GM21528 (cell line): Measurements from ENCODE around the gene SHROOM2.

Experiments
- ATAC-seq: cut with Tn5 transposase; IDR thresholded peaks from one replicate; pipeline ENCODE4 v1.9.1; 2021; ENCODE audit warnings: mild to moderate bottlenecking, moderate library complexity; ENCODE audit not compliant: unreplicated experiment, low FRiP score

The SHROOM2 gene

GRCh38 chrX:9862525-9862924, 76.3 kb downstream of the SHROOM2 start:
- no peak for ATAC-seq

GRCh38 chrX:9862953-9863352, 76.7 kb downstream of the SHROOM2 start:
- ATAC-seq: no peak

- no peak for ATAC-seq
These were observed 77.8 kb downstream of the SHROOM2 start for GRCh38 chrX:9864011-9864410.

- ATAC-seq: no peak
These were observed 79.7 kb downstream of the SHROOM2 start for GRCh38 chrX:9865804-9866472.

- ATAC-seq: no peak
These were observed 80.4 kb downstream of the SHROOM2 start for GRCh38 chrX:9866633-9867032.

GRCh38 chrX:9867226-9867625, 81.0 kb downstream of the SHROOM2 start:
- ATAC-seq: no peak

- no peak for ATAC-seq
These were observed 81.5 kb downstream of the SHROOM2 start for GRCh38 chrX:9867753-9868152.

GRCh38 chrX:9871701-9872268, 85.6 kb downstream of the SHROOM2 start:
- no peak for ATAC-seq

GRCh38 chrX:9873360-9873759, 87.1 kb downstream of the SHROOM2 start:
- ATAC-seq: no peak

- ATAC-seq: no peak
These were observed 87.7 kb downstream of the SHROOM2 start for GRCh38 chrX:9873952-9874351.

GRCh38 chrX:9874483-9874882, 88.3 kb downstream of the SHROOM2 start:
- ATAC-seq: no peak

- no peak for ATAC-seq
These were observed 89.6 kb downstream of the SHROOM2 start for GRCh38 chrX:9875801-9876200.

- no peak for ATAC-seq
These were observed 90.0 kb downstream of the SHROOM2 start for GRCh38 chrX:9876201-9876600.

- ATAC-seq: no peak
These were observed 92.1 kb downstream of the SHROOM2 start for GRCh38 chrX:9878146-9878820.

- no peak for ATAC-seq
These were observed 94.0 kb downstream of the SHROOM2 start for GRCh38 chrX:9880237-9880636.

GRCh38 chrX:9880870-9881269, 94.6 kb downstream of the SHROOM2 start:
- no peak for ATAC-seq

GRCh38 chrX:9882669-9883446, 96.6 kb downstream of the SHROOM2 start:
- no peak for ATAC-seq

- no peak for ATAC-seq
These were observed 98.0 kb downstream of the SHROOM2 start for GRCh38 chrX:9884031-9884779.

- ATAC-seq: no peak
These were observed 98.9 kb downstream of the SHROOM2 start for GRCh38 chrX:9885150-9885549.

GRCh38 chrX:9887659-9888297, 101.5 kb downstream of the SHROOM2 start:
- no peak for ATAC-seq
